WTC11 (cell line): Measurements from ENCODE around the gene CRX. TPM values are rescaled to one million over a fixed set of nuclear protein-coding genes. Genes with fewer than 3 reads are reported as not detected.
"Not testable (repeated sequence)": the region's sequence is repeated elsewhere in the genome, so short reads cannot be mapped to it uniquely, and the experiment has no call there.

Experiments used
- ATAC-seq: fragments of 200-7000 bp; cut with Tn5 transposase; 2 replicates; pipeline ENCODE4 v1.10.0; 2021; ENCODE audit warnings: mild to moderate bottlenecking, moderate library complexity
- CTCF ChIA-PET: fragments of 300-600 bp; sonication (Branson Sonifier 250); formaldehyde crosslinking; loops from one replicate; lab custom pipeline; 2021; ENCODE audit warnings: antibody characterized with exemption; lab: Charles Lee
- POLR2A ChIA-PET: fragments of 350-600 bp; sonication (Branson Sonifier 250); formaldehyde crosslinking; loops from one replicate; lab custom pipeline; 2021; ENCODE audit warnings: antibody characterized with exemption; lab: Charles Lee
- DNase-seq: peaks from one replicate; pipeline ENCODE4 v3.0.0; 2021; ENCODE audit warnings: low spot score
- H3K27ac Mint-ChIP-seq: 2 replicates; pipeline ENCODE4 v1.8.0; 2021; ENCODE audit warnings: mixed read lengths
- H3K27me3 Mint-ChIP-seq: 2 replicates; pipeline ENCODE4 v1.8.0; 2021; ENCODE audit warnings: low read depth, mild to moderate bottlenecking, moderate library complexity, mixed read lengths
- H3K36me3 Mint-ChIP-seq: 2 replicates; pipeline ENCODE4 v1.8.0; 2021; ENCODE audit warnings: mixed read lengths
- H3K4me1 Mint-ChIP-seq: 2 replicates; pipeline ENCODE4 v1.8.0; 2022; ENCODE audit warnings: mixed read lengths
- H3K4me3 Mint-ChIP-seq: 2 replicates; pipeline ENCODE4 v1.8.0; 2021; ENCODE audit warnings: mild to moderate bottlenecking, moderate library complexity, mixed read lengths
- H3K9me3 Mint-ChIP-seq: 2 replicates; pipeline ENCODE4 v1.8.0; 2021; ENCODE audit warnings: mixed read lengths
- ATF1 ChIP-seq: sonication (generic); formaldehyde crosslinking; IDR thresholded peaks from 2 replicates; pipeline ENCODE4 v1.8.1; 2023; ENCODE audit warnings: mild to moderate bottlenecking, moderate library complexity, missing genetic modification reagents
- ETV6 ChIP-seq: sonication (generic); formaldehyde crosslinking; IDR thresholded peaks from 2 replicates; pipeline ENCODE4 v1.8.1; 2022; ENCODE audit warnings: mild to moderate bottlenecking, missing genetic modification reagents
- FOXP1 ChIP-seq: sonication (generic); formaldehyde crosslinking; IDR thresholded peaks from 2 replicates; pipeline ENCODE4 v1.8.0; 2022; ENCODE audit warnings: missing genetic modification reagents, mild to moderate bottlenecking, moderate library complexity, borderline replicate concordance
- GABPB1 ChIP-seq: sonication (generic); formaldehyde crosslinking; IDR thresholded peaks from 2 replicates; pipeline ENCODE4 v1.8.1; 2023; ENCODE audit warnings: mild to moderate bottlenecking, missing genetic modification reagents
- HMGXB4 ChIP-seq: sonication (generic); formaldehyde crosslinking; IDR thresholded peaks from 2 replicates; pipeline ENCODE4 v1.8.1; 2023; ENCODE audit warnings: mild to moderate bottlenecking, moderate library complexity, missing genetic modification reagents
- NFYB ChIP-seq: sonication (generic); formaldehyde crosslinking; conservative IDR thresholded peaks from 2 replicates; pipeline ENCODE4 v1.8.0; 2022; ENCODE audit warnings: low read depth, missing genetic modification reagents
- NR3C1 ChIP-seq: sonication (generic); formaldehyde crosslinking; conservative IDR thresholded peaks from 2 replicates; pipeline ENCODE4 v1.8.1; 2023; ENCODE audit warnings: low read depth, mild to moderate bottlenecking, missing genetic modification reagents
- SOX15 ChIP-seq: fragments of 250-450 bp; sonication (Bioruptor Pico); IDR thresholded peaks from 2 replicates; pipeline ENCODE4 v1.9.0; 2021; ENCODE audit warnings: mild to moderate bottlenecking
- SP1 ChIP-seq: sonication (generic); formaldehyde crosslinking; conservative IDR thresholded peaks from 2 replicates; pipeline ENCODE4 v1.8.1; 2022; ENCODE audit warnings: missing genetic modification reagents
- TP53 ChIP-seq: sonication (generic); formaldehyde crosslinking; IDR thresholded peaks from 2 replicates; pipeline ENCODE4 v1.8.1; 2023; ENCODE audit warnings: mild to moderate bottlenecking, missing genetic modification reagents
- ZNF138 ChIP-seq: sonication (generic); formaldehyde crosslinking; conservative IDR thresholded peaks from 2 replicates; pipeline ENCODE4 v1.8.1; 2022; ENCODE audit warnings: mild to moderate bottlenecking, moderate library complexity, missing genetic modification reagents
- ZNF232 ChIP-seq: sonication (generic); formaldehyde crosslinking; IDR thresholded peaks from 2 replicates; pipeline ENCODE4 v1.8.0; 2022; ENCODE audit warnings: mild to moderate bottlenecking, missing genetic modification reagents
- total RNA-seq: library from RNA; stranded (reverse); gene quantifications from 3 replicates; pipeline ENCODE4 v1.2.3, GENCODE V29; 2021
- TF ChIP-seq, protein P1 (sequence below): fragments of 250-450 bp; sonication (Bioruptor Pico); IDR thresholded peaks from 2 replicates; pipeline ENCODE4 v1.8.0; 2021; ENCODE audit warnings: mild to moderate bottlenecking
- TF ChIP-seq, protein P2 (sequence below): sonication (generic); formaldehyde crosslinking; IDR thresholded peaks from 2 replicates; pipeline ENCODE4 v1.8.0; 2022; ENCODE audit warnings: mild to moderate bottlenecking, missing genetic modification reagents
- TF ChIP-seq, protein P3 (sequence below): sonication (generic); formaldehyde crosslinking; IDR thresholded peaks from 2 replicates; pipeline ENCODE4 v1.8.0; 2022; ENCODE audit warnings: mild to moderate bottlenecking, missing genetic modification reagents
- TF ChIP-seq, protein P4 (sequence below): sonication (generic); formaldehyde crosslinking; IDR thresholded peaks from 2 replicates; pipeline ENCODE4 v1.8.1; 2023; ENCODE audit warnings: mild to moderate bottlenecking, missing genetic modification reagents
- TF ChIP-seq, protein P5 (sequence below): sonication (generic); formaldehyde crosslinking; IDR thresholded peaks from 2 replicates; pipeline ENCODE4 v1.8.0; 2022; ENCODE audit warnings: missing genetic modification reagents
- TF ChIP-seq, protein P6 (sequence below): sonication (generic); formaldehyde crosslinking; IDR thresholded peaks from 2 replicates; pipeline ENCODE4 v1.8.0; 2023; ENCODE audit warnings: missing genetic modification reagents

Gene CRX
- total RNA-seq, 1 experiment from 2014 or later, result 0.17 TPM

GRCh38 chr19:47865166-47865565, 43.4 kb downstream of the CRX start (continued):
- TF ChIP-seq, protein P1, sequence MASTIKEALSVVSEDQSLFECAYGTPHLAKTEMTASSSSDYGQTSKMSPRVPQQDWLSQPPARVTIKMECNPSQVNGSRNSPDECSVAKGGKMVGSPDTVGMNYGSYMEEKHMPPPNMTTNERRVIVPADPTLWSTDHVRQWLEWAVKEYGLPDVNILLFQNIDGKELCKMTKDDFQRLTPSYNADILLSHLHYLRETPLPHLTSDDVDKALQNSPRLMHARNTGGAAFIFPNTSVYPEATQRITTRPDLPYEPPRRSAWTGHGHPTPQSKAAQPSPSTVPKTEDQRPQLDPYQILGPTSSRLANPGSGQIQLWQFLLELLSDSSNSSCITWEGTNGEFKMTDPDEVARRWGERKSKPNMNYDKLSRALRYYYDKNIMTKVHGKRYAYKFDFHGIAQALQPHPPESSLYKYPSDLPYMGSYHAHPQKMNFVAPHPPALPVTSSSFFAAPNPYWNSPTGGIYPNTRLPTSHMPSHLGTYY (CRISPR knock-in tag), result no peak
- TF ChIP-seq NR3C1 (no peak), SOX15 (CRISPR knock-in tag) (no peak), ZNF138 (CRISPR knock-in tag) (no peak), FOXP1 (CRISPR knock-in tag) (no peak), GABPB1 (CRISPR knock-in tag) (no peak)
- TF ChIP-seq, protein P2, sequence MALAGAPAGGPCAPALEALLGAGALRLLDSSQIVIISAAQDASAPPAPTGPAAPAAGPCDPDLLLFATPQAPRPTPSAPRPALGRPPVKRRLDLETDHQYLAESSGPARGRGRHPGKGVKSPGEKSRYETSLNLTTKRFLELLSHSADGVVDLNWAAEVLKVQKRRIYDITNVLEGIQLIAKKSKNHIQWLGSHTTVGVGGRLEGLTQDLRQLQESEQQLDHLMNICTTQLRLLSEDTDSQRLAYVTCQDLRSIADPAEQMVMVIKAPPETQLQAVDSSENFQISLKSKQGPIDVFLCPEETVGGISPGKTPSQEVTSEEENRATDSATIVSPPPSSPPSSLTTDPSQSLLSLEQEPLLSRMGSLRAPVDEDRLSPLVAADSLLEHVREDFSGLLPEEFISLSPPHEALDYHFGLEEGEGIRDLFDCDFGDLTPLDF (CRISPR knock-in tag), result no peak

GRCh38 chr19:47878906-47879305, 57.2 kb downstream of the CRX start:
- Mint-ChIP-seq H3K4me3 (no peak overlapping the region), H3K27me3 (no peaks in the 10 kb centered on the region), H3K9me3 (peaks cover 5% of the 10 kb centered on the region), H3K36me3 (no peaks in the 10 kb centered on the region; the same call in 1 of the 2 replicates), H3K27ac (no peak overlapping the region), H3K4me1 (no peaks in the 10 kb centered on the region)
- ChIA-PET CTCF (interaction anchor here (2.0 kb wide), 1 partner anchor 10 kb away, joined by 10 read pairs; no protein-coding TSS in a partner anchor), POLR2A (no interaction called here)
- no peak for TF ChIP-seq HMGXB4 (CRISPR knock-in tag)
- no peak for TF ChIP-seq ETV6 (CRISPR knock-in tag)
- TF ChIP-seq, protein P3, sequence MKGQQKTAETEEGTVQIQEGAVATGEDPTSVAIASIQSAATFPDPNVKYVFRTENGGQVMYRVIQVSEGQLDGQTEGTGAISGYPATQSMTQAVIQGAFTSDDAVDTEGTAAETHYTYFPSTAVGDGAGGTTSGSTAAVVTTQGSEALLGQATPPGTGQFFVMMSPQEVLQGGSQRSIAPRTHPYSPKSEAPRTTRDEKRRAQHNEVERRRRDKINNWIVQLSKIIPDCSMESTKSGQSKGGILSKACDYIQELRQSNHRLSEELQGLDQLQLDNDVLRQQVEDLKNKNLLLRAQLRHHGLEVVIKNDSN (CRISPR knock-in tag), result no peak
- TF ChIP-seq NFYB (CRISPR knock-in tag), result no peak
- TF ChIP-seq SOX15 (CRISPR knock-in tag), result no peak
- TF ChIP-seq, protein P4, sequence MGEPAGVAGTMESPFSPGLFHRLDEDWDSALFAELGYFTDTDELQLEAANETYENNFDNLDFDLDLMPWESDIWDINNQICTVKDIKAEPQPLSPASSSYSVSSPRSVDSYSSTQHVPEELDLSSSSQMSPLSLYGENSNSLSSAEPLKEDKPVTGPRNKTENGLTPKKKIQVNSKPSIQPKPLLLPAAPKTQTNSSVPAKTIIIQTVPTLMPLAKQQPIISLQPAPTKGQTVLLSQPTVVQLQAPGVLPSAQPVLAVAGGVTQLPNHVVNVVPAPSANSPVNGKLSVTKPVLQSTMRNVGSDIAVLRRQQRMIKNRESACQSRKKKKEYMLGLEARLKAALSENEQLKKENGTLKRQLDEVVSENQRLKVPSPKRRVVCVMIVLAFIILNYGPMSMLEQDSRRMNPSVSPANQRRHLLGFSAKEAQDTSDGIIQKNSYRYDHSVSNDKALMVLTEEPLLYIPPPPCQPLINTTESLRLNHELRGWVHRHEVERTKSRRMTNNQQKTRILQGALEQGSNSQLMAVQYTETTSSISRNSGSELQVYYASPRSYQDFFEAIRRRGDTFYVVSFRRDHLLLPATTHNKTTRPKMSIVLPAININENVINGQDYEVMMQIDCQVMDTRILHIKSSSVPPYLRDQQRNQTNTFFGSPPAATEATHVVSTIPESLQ (CRISPR knock-in tag), result no peak
- TF ChIP-seq SP1 (CRISPR knock-in tag), result no peak
- ATAC-seq (no peak), DNase-seq (no peak)

DNA sequence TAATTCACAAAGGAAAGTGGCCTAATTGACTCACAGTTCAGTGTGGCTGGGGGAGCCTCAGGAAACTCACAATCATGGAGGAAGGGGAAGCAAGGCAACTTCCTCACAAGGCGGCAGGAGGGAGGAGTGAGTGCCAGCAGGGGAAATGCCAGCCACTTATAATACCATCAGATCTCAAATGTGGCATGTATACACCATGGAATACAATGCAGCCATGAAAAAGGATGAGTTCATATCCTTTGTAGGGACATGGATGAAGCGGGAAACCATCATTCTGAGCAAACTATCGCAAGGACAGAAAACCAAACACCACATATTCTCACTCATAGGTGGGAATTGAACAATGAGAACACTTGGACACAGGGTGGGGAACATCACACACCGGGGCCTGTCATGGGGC, 57.6 kb downstream of the CRX start:
- H3K4me3 Mint-ChIP-seq, CTCF ChIA-PET, POLR2A ChIA-PET, H3K9me3 Mint-ChIP-seq, H3K27me3 Mint-ChIP-seq, H3K27ac Mint-ChIP-seq, ATAC-seq, H3K36me3 Mint-ChIP-seq, H3K4me1 Mint-ChIP-seq, DNase-seq: not testable (repeated sequence)

GRCh38 chr19:47881757-47882156, 60.0 kb downstream of the CRX start:
- Mint-ChIP-seq H3K4me1 (peaks cover 6% of the 10 kb centered on the region; the same call in 1 of the 2 replicates), H3K27me3 (no peaks in the 10 kb centered on the region), H3K4me3 (no peak overlapping the region), H3K36me3 (no peaks in the 10 kb centered on the region; the same call in 1 of the 2 replicates), H3K9me3 (peaks cover 5% of the 10 kb centered on the region), H3K27ac (no peak overlapping the region)
- DNase-seq, result peak; percentile 21
- no peak for ATAC-seq
- ChIA-PET CTCF (interaction anchor here (1.1 kb wide), 1 partner anchor 13 kb away, joined by 7 read pairs; no protein-coding TSS in a partner anchor), POLR2A (no interaction called here)
- TF ChIP-seq ETV6 (CRISPR knock-in tag), result no peak
- TF ChIP-seq, protein P5, sequence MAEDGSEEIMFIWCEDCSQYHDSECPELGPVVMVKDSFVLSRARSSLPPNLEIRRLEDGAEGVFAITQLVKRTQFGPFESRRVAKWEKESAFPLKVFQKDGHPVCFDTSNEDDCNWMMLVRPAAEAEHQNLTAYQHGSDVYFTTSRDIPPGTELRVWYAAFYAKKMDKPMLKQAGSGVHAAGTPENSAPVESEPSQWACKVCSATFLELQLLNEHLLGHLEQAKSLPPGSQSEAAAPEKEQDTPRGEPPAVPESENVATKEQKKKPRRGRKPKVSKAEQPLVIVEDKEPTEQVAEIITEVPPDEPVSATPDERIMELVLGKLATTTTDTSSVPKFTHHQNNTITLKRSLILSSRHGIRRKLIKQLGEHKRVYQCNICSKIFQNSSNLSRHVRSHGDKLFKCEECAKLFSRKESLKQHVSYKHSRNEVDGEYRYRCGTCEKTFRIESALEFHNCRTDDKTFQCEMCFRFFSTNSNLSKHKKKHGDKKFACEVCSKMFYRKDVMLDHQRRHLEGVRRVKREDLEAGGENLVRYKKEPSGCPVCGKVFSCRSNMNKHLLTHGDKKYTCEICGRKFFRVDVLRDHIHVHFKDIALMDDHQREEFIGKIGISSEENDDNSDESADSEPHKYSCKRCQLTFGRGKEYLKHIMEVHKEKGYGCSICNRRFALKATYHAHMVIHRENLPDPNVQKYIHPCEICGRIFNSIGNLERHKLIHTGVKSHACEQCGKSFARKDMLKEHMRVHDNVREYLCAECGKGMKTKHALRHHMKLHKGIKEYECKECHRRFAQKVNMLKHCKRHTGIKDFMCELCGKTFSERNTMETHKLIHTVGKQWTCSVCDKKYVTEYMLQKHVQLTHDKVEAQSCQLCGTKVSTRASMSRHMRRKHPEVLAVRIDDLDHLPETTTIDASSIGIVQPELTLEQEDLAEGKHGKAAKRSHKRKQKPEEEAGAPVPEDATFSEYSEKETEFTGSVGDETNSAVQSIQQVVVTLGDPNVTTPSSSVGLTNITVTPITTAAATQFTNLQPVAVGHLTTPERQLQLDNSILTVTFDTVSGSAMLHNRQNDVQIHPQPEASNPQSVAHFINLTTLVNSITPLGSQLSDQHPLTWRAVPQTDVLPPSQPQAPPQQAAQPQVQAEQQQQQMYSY (CRISPR knock-in tag), result no peak
- TF ChIP-seq ATF1, result no peak
- no peak for TF ChIP-seq GABPB1 (CRISPR knock-in tag)
- TF ChIP-seq ZNF138 (CRISPR knock-in tag), result no peak
- no peak for TF ChIP-seq TP53
- no peak for TF ChIP-seq ZNF232 (CRISPR knock-in tag)
- TF ChIP-seq, protein P6, sequence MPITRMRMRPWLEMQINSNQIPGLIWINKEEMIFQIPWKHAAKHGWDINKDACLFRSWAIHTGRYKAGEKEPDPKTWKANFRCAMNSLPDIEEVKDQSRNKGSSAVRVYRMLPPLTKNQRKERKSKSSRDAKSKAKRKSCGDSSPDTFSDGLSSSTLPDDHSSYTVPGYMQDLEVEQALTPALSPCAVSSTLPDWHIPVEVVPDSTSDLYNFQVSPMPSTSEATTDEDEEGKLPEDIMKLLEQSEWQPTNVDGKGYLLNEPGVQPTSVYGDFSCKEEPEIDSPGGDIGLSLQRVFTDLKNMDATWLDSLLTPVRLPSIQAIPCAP, result no peak
